K562 (cell line): ENCODE measurements around the gene PAK1IP1. TPM values are rescaled to one million over a fixed set of nuclear protein-coding genes. Genes with fewer than 3 reads are reported as not detected.

Experiments used
- FOXK2 ChIP-seq, 2 experiments: fragments of 450-650 bp; IDR thresholded peaks in 1 of 2; conservative IDR thresholded peaks in 1 of 2; 2 replicates each; pipeline ENCODE4 v1.6.1; 2016; ENCODE audit warnings: low read depth in 2 of 2, mild to moderate bottlenecking in 1 of 2
- LEF1 ChIP-seq: fragments of 450-650 bp; IDR thresholded peaks from 2 replicates; pipeline ENCODE4 v1.6.1; 2016; ENCODE audit warnings: mild to moderate bottlenecking
- NCOA4 ChIP-seq: fragments of 450-650 bp; IDR thresholded peaks from 2 replicates; pipeline ENCODE4 v1.6.1; 2018; ENCODE audit warnings: mild to moderate bottlenecking; ENCODE audit not compliant: partially characterized antibody
- ZNF224 ChIP-seq: sonication (generic); formaldehyde crosslinking; IDR thresholded peaks from 2 replicates; pipeline ENCODE4 v1.8.0; 2022; ENCODE audit warnings: mild to moderate bottlenecking, missing genetic modification reagents
- ZNF280B ChIP-seq: fragments of 250-450 bp; sonication (Bioruptor Pico); IDR thresholded peaks from 2 replicates; pipeline ENCODE4 v1.5.1; 2021; ENCODE audit warnings: mild to moderate bottlenecking
- ZNF518B ChIP-seq: fragments of 250-450 bp; sonication (Bioruptor Pico); IDR thresholded peaks from 2 replicates; pipeline ENCODE4 v1.5.0; 2021; ENCODE audit warnings: mild to moderate bottlenecking, moderate library complexity
- polyA plus RNA-seq, 8 experiments: library from polyadenylated mRNA; depleted of rRNA in 4 of 8; stranded (reverse) in 5 of 8; unstranded in 3 of 8; fragments of >200 nt; fragmentation: Nextera tagmentation in 2 of 8; fragmentation: Illumina TruSeq in 1 of 8; extraction: Ambion mirVana in 2 of 8; extraction: Trizol in 1 of 8; gene quantifications; 2 replicates each; pipeline versions ENCODE4 v1.2.1 to v1.2.3, GENCODE V29; 2011 to 2014; ENCODE audit warnings: inconsistent platforms in 1 of 8, missing spikeins in 1 of 8
- total RNA-seq, 7 experiments: library from RNA; depleted of rRNA in 6 of 7; stranded (reverse); fragments of >200 nt in 6 of 7; fragmentation: Illumina TruSeq in 2 of 7; extraction: Trizol in 2 of 7; gene quantifications; 2 replicates each; pipeline versions ENCODE4 v1.2.1 to v1.2.3, GENCODE V29; 2011 to 2021; ENCODE audit warnings: low replicate concordance in 1 of 7
- TF ChIP-seq, protein P1 (sequence below): sonication (generic); formaldehyde crosslinking; IDR thresholded peaks from 2 replicates; pipeline ENCODE4 v1.8.0; 2022; ENCODE audit warnings: mild to moderate bottlenecking, missing genetic modification reagents
- TF ChIP-seq, protein P2 (sequence below), 2 experiments: fragments of 450-650 bp in 1 of 2; sonication (generic) in 1 of 2; formaldehyde crosslinking in 1 of 2; IDR thresholded peaks; 2 replicates each; pipeline versions ENCODE4 v1.7.1 to v1.9.0; 2016 to 2022; ENCODE audit warnings: inconsistent platforms in 1 of 2, mild to moderate bottlenecking in 1 of 2, missing genetic modification reagents in 1 of 2

The PAK1IP1 gene
- total and polyA plus RNA-seq, 9 of the 15 experiments (the other 6 are each of a cell fraction or from before 2014, with no cell fraction given) = 50.0 to 200 (median 87.0) TPM

- TF ChIP-seq, protein P1, sequence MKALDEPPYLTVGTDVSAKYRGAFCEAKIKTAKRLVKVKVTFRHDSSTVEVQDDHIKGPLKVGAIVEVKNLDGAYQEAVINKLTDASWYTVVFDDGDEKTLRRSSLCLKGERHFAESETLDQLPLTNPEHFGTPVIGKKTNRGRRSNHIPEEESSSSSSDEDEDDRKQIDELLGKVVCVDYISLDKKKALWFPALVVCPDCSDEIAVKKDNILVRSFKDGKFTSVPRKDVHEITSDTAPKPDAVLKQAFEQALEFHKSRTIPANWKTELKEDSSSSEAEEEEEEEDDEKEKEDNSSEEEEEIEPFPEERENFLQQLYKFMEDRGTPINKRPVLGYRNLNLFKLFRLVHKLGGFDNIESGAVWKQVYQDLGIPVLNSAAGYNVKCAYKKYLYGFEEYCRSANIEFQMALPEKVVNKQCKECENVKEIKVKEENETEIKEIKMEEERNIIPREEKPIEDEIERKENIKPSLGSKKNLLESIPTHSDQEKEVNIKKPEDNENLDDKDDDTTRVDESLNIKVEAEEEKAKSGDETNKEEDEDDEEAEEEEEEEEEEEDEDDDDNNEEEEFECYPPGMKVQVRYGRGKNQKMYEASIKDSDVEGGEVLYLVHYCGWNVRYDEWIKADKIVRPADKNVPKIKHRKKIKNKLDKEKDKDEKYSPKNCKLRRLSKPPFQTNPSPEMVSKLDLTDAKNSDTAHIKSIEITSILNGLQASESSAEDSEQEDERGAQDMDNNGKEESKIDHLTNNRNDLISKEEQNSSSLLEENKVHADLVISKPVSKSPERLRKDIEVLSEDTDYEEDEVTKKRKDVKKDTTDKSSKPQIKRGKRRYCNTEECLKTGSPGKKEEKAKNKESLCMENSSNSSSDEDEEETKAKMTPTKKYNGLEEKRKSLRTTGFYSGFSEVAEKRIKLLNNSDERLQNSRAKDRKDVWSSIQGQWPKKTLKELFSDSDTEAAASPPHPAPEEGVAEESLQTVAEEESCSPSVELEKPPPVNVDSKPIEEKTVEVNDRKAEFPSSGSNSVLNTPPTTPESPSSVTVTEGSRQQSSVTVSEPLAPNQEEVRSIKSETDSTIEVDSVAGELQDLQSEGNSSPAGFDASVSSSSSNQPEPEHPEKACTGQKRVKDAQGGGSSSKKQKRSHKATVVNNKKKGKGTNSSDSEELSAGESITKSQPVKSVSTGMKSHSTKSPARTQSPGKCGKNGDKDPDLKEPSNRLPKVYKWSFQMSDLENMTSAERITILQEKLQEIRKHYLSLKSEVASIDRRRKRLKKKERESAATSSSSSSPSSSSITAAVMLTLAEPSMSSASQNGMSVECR (CRISPR knock-in tag) = no peak
- no peak for TF ChIP-seq FOXK2 (conservative IDR thresholded peaks at IDR 0.05 in 1 of 2, IDR thresholded peaks at IDR 0.05 in 1 of 2; ENCODE audit: low read depth in 2 of 2)
- TF ChIP-seq, protein P2, sequence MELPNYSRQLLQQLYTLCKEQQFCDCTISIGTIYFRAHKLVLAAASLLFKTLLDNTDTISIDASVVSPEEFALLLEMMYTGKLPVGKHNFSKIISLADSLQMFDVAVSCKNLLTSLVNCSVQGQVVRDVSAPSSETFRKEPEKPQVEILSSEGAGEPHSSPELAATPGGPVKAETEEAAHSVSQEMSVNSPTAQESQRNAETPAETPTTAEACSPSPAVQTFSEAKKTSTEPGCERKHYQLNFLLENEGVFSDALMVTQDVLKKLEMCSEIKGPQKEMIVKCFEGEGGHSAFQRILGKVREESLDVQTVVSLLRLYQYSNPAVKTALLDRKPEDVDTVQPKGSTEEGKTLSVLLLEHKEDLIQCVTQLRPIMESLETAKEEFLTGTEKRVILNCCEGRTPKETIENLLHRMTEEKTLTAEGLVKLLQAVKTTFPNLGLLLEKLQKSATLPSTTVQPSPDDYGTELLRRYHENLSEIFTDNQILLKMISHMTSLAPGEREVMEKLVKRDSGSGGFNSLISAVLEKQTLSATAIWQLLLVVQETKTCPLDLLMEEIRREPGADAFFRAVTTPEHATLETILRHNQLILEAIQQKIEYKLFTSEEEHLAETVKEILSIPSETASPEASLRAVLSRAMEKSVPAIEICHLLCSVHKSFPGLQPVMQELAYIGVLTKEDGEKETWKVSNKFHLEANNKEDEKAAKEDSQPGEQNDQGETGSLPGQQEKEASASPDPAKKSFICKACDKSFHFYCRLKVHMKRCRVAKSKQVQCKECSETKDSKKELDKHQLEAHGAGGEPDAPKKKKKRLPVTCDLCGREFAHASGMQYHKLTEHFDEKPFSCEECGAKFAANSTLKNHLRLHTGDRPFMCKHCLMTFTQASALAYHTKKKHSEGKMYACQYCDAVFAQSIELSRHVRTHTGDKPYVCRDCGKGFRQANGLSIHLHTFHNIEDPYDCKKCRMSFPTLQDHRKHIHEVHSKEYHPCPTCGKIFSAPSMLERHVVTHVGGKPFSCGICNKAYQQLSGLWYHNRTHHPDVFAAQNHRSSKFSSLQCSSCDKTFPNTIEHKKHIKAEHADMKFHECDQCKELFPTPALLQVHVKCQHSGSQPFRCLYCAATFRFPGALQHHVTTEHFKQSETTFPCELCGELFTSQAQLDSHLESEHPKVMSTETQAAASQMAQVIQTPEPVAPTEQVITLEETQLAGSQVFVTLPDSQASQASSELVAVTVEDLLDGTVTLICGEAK (IDR thresholded peaks at IDR 0.05) = no peak
- TF ChIP-seq, protein P2 (CRISPR knock-in tag; IDR thresholded peaks at IDR 0.05) = no peak
- TF ChIP-seq NCOA4 = no peak
- TF ChIP-seq ZNF518B = no peak
- no peak for TF ChIP-seq ZNF280B (CRISPR knock-in tag)
- no peak for TF ChIP-seq ZNF224 (CRISPR knock-in tag)
- no peak for TF ChIP-seq LEF1
These were observed 32.6 kb upstream of the PAK1IP1 start (continued) for GRCh38 chr6:10662207-10662606.
